B cell (primary cell): ENCODE measurements around the gene RAB39A. TPM values are rescaled to one million over a fixed set of nuclear protein-coding genes. Genes with fewer than 3 reads are reported as not detected.

Source experiments
- ATAC-seq: fragments of 200-7000 bp; cut with Tn5 transposase; one replicate; pipeline ENCODE4 v1.10.0; 2021; ENCODE audit warnings: low read depth, mild to moderate bottlenecking, moderate number of reproducible peaks, moderate library complexity
- CTCF ChIA-PET: fragments of 350-600 bp; sonication (Branson Sonifier 250); formaldehyde crosslinking; loops from one replicate; lab custom pipeline; 2021; ENCODE audit warnings: antibody characterized with exemption, inconsistent platforms; lab: Charles Lee
- POLR2A ChIA-PET: fragments of 350-600 bp; sonication (Branson Sonifier 250); formaldehyde crosslinking; loops from one replicate; lab custom pipeline; 2021; ENCODE audit warnings: antibody characterized with exemption; lab: Charles Lee
- DNase-seq: peaks from one replicate; pipeline ENCODE4 v3.0.0; 2013
- H2AFZ ChIP-seq: 2 replicates; pipeline ENCODE4 v1.6.1; 2012; ENCODE audit warnings: mild to moderate bottlenecking, low read depth, low read length; ENCODE audit not compliant: insufficient read depth, poor library complexity, severe bottlenecking
- H3K27ac ChIP-seq, 2 donors: 1 replicate in 1 of 2; 2 replicates in 1 of 2; pipeline ENCODE4 v1.5.1; 2012 to 2013; ENCODE audit warnings: low read length in 2 of 2, mild to moderate bottlenecking in 2 of 2, moderate library complexity in 1 of 2
- H3K27me3 ChIP-seq, 4 experiments: fragments of 200-600 bp in 1 of 4; sonication (generic) in 1 of 4; replicated peaks in 1 of 4; 1 replicate in 2 of 4; 2 replicates in 2 of 4; pipeline versions ENCODE4 v1.6.1 to v1.7.0; 2013 to 2016; ENCODE audit warnings: low read length in 3 of 4, mild to moderate bottlenecking in 2 of 4, mixed read lengths in 1 of 4, moderate library complexity in 1 of 4; ENCODE audit not compliant: insufficient read depth in 4 of 4, control insufficient read depth in 3 of 4; ENCODE audit errors: control extremely low read depth in 1 of 4
- H3K36me3 ChIP-seq, 2 experiments: replicated peaks in 1 of 2; 1 replicate in 1 of 2; 2 replicates in 1 of 2; pipeline versions ENCODE4 v1.6.1 to v1.7.1; 2013; ENCODE audit warnings: low read length in 1 of 2; ENCODE audit not compliant: insufficient read depth in 2 of 2, control insufficient read depth in 1 of 2; ENCODE audit errors: control extremely low read depth in 1 of 2, extremely low read depth in 1 of 2
- H3K4me1 ChIP-seq, 2 donors: fragments of 200-600 bp in 1 of 2; sonication (generic) in 1 of 2; 1 replicate in 1 of 2; 2 replicates in 1 of 2; pipeline versions ENCODE4 v1.5.1 to v1.6.1; 2013 to 2017; ENCODE audit warnings: low read length in 2 of 2; ENCODE audit not compliant: control insufficient read depth in 2 of 2, insufficient read depth in 2 of 2
- H3K4me2 ChIP-seq: replicated peaks from 2 replicates; pipeline ENCODE3; 2012; ENCODE audit warnings: mild to moderate bottlenecking, low read depth, low read length; ENCODE audit not compliant: poor library complexity, severe bottlenecking
- H3K4me3 ChIP-seq, 5 experiments: fragments of 200-600 bp in 1 of 5; sonication (generic) in 1 of 5; 1 replicate in 3 of 5; 2 replicates in 2 of 5; pipeline versions ENCODE4 v1.5.1 to v1.7.0; 2011 to 2016; ENCODE audit warnings: low read length in 4 of 5, mild to moderate bottlenecking in 4 of 5, low read depth in 2 of 5, control low read depth in 1 of 5, moderate library complexity in 1 of 5; ENCODE audit not compliant: insufficient read depth in 1 of 5; ENCODE audit errors: control extremely low read depth in 1 of 5, extremely low read depth in 1 of 5
- H3K79me2 ChIP-seq: fragments of 200-600 bp; sonication (generic); one replicate; pipeline ENCODE4 v1.6.0; 2016; ENCODE audit warnings: low read length; ENCODE audit not compliant: control insufficient read depth, insufficient read depth
- H3K9ac ChIP-seq: fragments of 200-600 bp; sonication (generic); 2 replicates; pipeline ENCODE4 v1.6.1; 2017; ENCODE audit warnings: mild to moderate bottlenecking, low read length, moderate library complexity
- H3K9me3 ChIP-seq, 3 donors: one replicate each; pipeline versions ENCODE4 v1.6.1 to v1.7.1; 2013; ENCODE audit warnings: low read length in 2 of 3; ENCODE audit not compliant: control insufficient read depth in 2 of 3, insufficient read depth in 1 of 3; ENCODE audit errors: control extremely low read depth in 1 of 3
- H4K20me1 ChIP-seq: 2 replicates; pipeline ENCODE4 v1.6.0; 2012; ENCODE audit warnings: mild to moderate bottlenecking, low read length; ENCODE audit not compliant: insufficient read depth, control insufficient read depth, poor library complexity, severe bottlenecking
- H3K27ac Mint-ChIP-seq: one replicate; pipeline ENCODE4 v1.8.0; 2021; ENCODE audit warnings: mixed read lengths
- H3K27me3 Mint-ChIP-seq: one replicate; pipeline ENCODE4 v1.8.0; 2021; ENCODE audit warnings: mixed read lengths
- H3K4me1 Mint-ChIP-seq: one replicate; pipeline ENCODE4 v1.8.0; 2021; ENCODE audit warnings: mixed read lengths
- H3K4me3 Mint-ChIP-seq: one replicate; pipeline ENCODE4 v1.8.0; 2021; ENCODE audit warnings: mixed read lengths
- H3K9me3 Mint-ChIP-seq: one replicate; pipeline ENCODE4 v1.8.0; 2022; ENCODE audit warnings: mixed read lengths; ENCODE audit not compliant: insufficient read depth
- EZH2 ChIP-seq: IDR thresholded peaks from 2 replicates; pipeline ENCODE4 v1.6.1; 2012; ENCODE audit warnings: borderline replicate concordance, low read depth, mild to moderate bottlenecking, moderate library complexity, low read length; ENCODE audit not compliant: insufficient read depth, poor library complexity, severe bottlenecking
- WGBS: methylation state at CpG from one replicate; pipeline ENCODE4 v1.1.5; 2013; ENCODE audit warnings: missing lambda C conversion rate; ENCODE audit not compliant: insufficient coverage; 5-methylcytosine and 5-hydroxymethylcytosine counted together
- intact Hi-C: fragments of 100-400 bp; cut with micrococcal nuclease; formaldehyde crosslinking; loops from one replicate; pipeline ENCODE4 v1.10.0; 2022
- polyA plus RNA-seq: library from polyadenylated mRNA; depleted of rRNA; stranded (reverse); fragments of >200 nt; gene quantifications from 2 replicates; pipeline ENCODE4 v1.2.3, GENCODE V29; 2012
- total RNA-seq, 2 donors: library from RNA; stranded (reverse); fragments of 120-200 nt in 1 of 2; gene quantifications; 1 replicate in 1 of 2; 2 replicates in 1 of 2; pipeline versions ENCODE4 v1.2.3 to v1.2.4, GENCODE V29; 2013 to 2022
- TF ChIP-seq, protein P1 (sequence below): fragments of 200-600 bp; IDR thresholded peaks from one replicate; pipeline ENCODE4 v1.8.0; 2022; ENCODE audit warnings: antibody characterized with exemption, mild to moderate bottlenecking

RAB39A gene
- total and polyA plus RNA-seq, 2 donors (not counting 1 experiment from before 2014, with no cell fraction given), result 1.3 to 2.4 TPM

DNA sequence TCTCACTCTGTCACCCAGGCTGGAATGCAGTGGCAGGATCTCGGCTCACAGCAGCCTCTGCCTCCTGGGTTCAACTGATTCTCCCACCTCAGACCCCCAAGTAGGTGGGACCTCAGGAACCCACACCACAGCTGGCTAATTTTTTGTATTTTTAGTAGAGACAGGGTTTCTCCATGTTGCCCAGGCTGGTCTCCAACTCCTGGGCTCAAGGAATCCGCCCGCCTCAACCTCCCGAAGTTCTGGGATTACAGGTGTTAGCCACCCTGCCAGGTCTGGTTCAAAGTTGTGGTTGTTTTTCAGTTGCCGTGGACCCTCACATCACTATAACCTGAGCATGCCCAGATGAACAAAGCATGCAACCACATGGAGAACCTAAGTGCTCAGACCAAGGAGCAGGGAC, 13.0 kb upstream of the RAB39A start:
- Histone ChIP-seq H3K27ac (no peak overlapping the region), H4K20me1 (no peaks in the 10 kb centered on the region), H3K36me3 (no peaks in the 10 kb centered on the region), H3K9me3 (no peaks in the 10 kb centered on the region), H3K79me2 (no peaks in the 10 kb centered on the region), H3K4me3 (no peak overlapping the region), H3K9ac (no peak overlapping the region), H3K4me1 (peaks cover 0 to 3% of the 10 kb centered on the region in 2 donors), H2AFZ (no peak overlapping the region), H3K27me3 (peaks cover 0 to 9% (median 2%) of the 10 kb centered on the region in 4 experiments), H3K4me2 (no peak overlapping the region)
- WGBS, result 91% methylated on average over 4 of the region's 5 CpGs
- ChIA-PET CTCF (interaction anchor here (0.7 kb wide), 2 partner anchors 29 to 108 kb away, joined by 3 to 5 read pairs; no protein-coding TSS in a partner anchor), POLR2A (no interaction called here)
- Mint-ChIP-seq H3K27me3 (peaks cover 26% of the 10 kb centered on the region), H3K9me3 (no peaks in the 10 kb centered on the region), H3K27ac (no peak overlapping the region), H3K4me3 (no peak overlapping the region), H3K4me1 (peaks cover 2% of the 10 kb centered on the region)
- no peak for ATAC-seq
- no peak for DNase-seq
- intact Hi-C loops, result no loop called here
- TF ChIP-seq EZH2, result no peak
- TF ChIP-seq, protein P1, sequence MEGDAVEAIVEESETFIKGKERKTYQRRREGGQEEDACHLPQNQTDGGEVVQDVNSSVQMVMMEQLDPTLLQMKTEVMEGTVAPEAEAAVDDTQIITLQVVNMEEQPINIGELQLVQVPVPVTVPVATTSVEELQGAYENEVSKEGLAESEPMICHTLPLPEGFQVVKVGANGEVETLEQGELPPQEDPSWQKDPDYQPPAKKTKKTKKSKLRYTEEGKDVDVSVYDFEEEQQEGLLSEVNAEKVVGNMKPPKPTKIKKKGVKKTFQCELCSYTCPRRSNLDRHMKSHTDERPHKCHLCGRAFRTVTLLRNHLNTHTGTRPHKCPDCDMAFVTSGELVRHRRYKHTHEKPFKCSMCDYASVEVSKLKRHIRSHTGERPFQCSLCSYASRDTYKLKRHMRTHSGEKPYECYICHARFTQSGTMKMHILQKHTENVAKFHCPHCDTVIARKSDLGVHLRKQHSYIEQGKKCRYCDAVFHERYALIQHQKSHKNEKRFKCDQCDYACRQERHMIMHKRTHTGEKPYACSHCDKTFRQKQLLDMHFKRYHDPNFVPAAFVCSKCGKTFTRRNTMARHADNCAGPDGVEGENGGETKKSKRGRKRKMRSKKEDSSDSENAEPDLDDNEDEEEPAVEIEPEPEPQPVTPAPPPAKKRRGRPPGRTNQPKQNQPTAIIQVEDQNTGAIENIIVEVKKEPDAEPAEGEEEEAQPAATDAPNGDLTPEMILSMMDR, result no peak

DNA sequence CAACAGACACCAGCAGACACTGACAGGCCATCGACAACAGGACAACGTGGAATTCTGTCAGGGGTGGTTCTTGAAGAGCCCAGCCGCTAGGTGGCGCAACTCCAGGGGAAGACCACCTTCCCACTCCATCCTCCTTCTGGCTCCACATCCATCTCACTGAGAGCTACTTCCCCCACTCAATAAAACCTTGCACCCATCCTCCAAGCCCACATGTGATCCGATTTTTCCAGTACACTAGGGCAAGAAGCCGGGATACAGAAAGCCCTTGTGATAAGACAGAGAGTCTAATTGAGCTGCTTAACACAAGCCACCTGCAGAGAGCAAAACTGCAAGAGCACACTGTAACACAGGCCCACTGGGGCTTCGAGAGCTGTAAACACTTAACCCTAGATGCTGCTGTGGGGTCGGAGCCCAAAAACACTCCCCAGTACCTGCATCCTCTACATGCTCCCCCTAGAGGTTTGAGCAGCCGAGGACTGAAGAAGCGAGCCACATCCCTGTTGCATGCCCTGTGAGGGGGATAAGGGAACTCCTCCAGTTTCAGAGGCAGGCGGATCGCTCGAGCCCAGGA, 11.5 kb upstream of the RAB39A start:
- Histone ChIP-seq H3K27ac (no peak overlapping the region), H3K4me3 (no peak overlapping the region), H4K20me1 (no peaks in the 10 kb centered on the region), H2AFZ (no peak overlapping the region), H3K79me2 (no peaks in the 10 kb centered on the region), H3K9ac (no peak overlapping the region), H3K4me2 (no peak overlapping the region), H3K36me3 (no peaks in the 10 kb centered on the region), H3K4me1 (peaks cover 0 to 3% of the 10 kb centered on the region in 2 donors), H3K9me3 (no peaks in the 10 kb centered on the region), H3K27me3 (peaks cover 0 to 9% (median 2%) of the 10 kb centered on the region in 4 experiments)
- ATAC-seq (peak; percentile 36), DNase-seq (peak; percentile 63)
- TF ChIP-seq EZH2, result no peak
- TF ChIP-seq, protein P1, result peak; percentile 86
- Mint-ChIP-seq H3K27ac (no peak overlapping the region), H3K9me3 (no peaks in the 10 kb centered on the region), H3K4me3 (no peak overlapping the region), H3K4me1 (peaks cover 2% of the 10 kb centered on the region), H3K27me3 (peaks cover 23% of the 10 kb centered on the region)
- 56% methylated on average over 8 of the region's 13 CpGs for WGBS
- intact Hi-C loops, result no loop called here
- POLR2A ChIA-PET, result no interaction called here
- CTCF ChIA-PET, result interaction anchor here (0.7 to 1.6 kb wide), 3 partner anchors 9 to 51 kb away, joined by 3 read pairs; no protein-coding TSS in a partner anchor
